Stimulated activated CD4-positive, alpha-beta T cell treated with anti-CD3 and anti-CD28 coated beads, Interleukin-4, amount 100 ng/mL, for 4 hours (primary cell): Measurements from ENCODE around the gene MPC1.

Experiments
- DNase-seq, 2 experiments: peaks; one replicate each; pipeline ENCODE4 v3.0.0-alpha.2; 2020

The MPC1 gene

DNA sequence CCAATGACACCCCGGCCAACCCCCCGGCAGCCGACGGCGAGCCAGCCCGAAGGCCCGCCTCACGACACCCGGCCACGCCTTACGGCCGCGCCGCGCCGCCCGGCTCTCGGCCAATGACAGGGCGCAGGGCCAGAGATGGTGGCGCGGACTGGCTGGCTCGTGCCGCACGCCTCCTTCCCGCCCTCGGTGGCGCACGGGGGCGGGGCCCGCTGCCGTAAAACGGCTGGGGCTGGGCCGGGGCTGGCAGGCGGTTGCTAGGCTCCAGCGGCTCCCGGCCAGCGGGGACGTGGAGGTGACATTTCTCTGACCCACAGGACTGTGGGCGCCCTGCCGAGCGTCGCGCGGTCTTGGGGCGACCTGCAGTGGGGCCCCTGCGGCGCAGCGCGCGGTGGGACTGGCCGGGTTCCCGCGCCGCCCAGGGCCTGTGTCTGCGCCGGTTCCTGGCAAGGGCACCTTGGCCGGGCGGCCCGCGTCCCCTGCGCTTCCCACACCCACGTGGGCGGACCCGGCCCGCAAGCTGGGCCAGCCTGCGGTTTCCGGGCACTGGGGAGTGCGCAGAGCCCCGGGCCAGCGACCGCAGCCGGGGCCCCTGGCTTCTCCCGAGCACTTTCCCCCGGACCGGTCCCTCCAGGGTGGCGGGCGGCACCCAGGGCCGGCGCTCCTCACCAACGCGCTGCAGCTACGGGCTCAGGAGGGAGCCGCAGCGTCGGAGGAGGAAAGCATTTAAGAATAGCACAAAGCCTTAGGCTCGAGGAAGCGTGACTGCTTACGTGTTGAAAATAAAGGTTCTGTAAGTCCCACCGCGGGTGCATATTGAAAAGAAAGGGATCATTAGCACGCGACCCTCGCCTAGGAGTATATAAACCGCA, at the start of gene MPC1:
TSS of gene MPC1 (minus strand) at position 8 of the 869 bp plus-strand sequence. CDS start 64 bp downstream, outside the sequence.
- DNase-seq, result peak; percentile 92 to 94

DNA sequence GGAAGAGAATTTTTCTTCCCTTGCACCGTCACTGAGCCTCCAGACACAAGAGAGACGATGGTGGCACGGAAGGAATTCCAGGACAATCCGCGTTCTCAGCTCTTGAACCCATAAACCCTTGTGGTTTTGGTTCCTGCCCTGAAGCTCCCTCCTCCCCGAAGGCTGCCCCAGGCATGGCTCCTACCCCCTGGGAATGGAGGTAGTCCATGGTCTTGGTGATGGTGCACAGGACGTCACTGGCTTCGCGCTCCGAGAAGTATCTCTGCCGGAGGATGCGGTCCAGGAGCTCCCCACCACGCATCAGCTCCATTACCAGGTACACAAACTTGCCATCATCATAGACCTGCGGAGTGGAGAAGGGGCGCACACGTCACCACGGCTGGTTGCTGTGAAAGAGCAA, 47.5 kb upstream of the MPC1 start:
- no peak for DNase-seq

- DNase-seq, result no peak
Observed at GRCh38 chr6:166424431-166424830, 41.7 kb upstream of the MPC1 start.

DNA sequence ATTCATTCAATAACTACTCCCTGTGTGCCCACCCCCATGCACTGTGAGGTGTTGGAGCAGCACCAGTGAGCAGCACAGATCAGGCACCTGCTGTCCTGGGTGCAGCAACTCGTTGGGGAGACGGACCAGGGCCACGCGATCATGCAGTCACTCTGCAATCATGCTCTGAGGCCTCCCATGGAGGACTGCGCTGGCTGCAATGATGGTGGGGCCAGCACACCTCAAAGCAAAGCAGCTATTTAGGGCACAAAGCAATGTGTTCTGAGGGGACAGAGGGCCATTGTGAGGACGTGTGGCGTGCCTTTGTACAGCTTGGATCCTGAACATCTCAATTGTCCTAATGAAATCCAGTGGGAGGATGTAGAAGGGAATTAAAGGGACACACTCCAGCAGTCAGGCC, 41.0 kb upstream of the MPC1 start:
- no peak for DNase-seq

DNA sequence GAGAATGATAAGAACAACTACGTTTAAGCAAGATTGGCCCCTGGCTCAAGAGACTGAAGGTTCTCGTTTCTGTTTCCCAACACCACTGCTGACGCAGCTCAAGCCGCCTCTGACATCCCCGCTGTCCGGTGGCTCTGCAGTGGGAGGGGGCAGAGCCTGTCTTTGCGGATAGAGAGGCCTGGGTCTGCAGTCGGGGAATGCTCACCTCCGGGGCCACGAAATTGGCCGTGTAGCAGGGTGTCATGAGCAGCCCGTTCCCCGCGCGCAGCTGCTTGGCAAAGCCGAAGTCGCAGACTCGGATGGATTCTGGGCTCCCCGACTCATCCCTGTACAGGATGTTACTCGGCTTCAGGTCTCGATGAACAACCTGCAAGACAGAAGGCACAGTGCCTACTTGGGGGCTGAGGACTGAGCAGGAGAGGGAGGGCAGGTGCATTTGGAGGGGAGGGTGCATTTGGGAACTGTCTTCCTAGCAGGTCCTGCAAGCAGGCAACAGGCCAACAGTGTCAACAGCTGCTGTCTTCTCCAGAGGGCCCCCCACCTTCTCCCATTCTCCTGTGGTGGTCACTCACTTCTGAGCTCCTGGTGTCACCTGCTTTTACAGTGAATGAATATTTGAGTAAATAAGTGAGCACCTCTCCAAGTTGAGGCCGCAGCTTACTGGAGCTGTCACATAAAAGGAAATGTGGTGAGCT, 40.5 kb upstream of the MPC1 start:
- DNase-seq, result no peak

DNA sequence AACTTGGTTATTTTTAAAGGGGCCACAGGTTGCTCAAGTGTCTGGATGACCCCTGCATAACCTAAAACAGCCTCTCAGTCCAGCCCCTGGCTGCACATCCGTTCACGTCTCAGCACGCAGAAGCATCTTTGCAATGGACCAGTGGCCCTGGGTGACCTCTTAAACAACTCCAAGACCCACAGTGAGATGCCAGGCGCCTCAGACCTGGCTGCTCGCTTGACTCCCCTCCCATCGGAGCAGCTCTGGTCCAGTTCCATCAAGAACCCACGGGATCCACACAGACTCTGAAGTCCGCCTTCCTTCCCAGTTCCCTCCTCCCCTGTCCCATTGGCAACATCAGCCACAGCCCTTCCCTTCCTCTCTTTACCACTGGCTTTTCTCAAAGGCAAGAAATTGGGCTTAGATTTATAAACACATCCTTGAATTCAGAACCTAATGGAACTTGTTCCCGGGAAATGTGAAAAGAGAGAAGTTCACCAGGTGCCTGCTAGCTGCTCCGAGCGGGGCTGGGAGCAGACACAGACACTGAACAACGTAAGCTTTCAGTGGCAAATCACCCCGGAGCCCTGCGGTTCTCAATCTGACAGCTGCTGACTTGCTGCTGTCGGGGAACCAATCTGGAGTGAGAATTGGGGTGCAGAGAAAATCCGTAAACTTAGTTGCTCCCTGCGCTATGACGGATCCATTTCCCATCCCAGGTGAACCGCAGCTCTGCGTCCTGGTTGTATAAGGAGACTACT, 39.6 kb upstream of the MPC1 start:
- no peak for DNase-seq

GRCh38 chr6:166420351-166420750, 37.6 kb upstream of the MPC1 start:
- no peak for DNase-seq

DNA sequence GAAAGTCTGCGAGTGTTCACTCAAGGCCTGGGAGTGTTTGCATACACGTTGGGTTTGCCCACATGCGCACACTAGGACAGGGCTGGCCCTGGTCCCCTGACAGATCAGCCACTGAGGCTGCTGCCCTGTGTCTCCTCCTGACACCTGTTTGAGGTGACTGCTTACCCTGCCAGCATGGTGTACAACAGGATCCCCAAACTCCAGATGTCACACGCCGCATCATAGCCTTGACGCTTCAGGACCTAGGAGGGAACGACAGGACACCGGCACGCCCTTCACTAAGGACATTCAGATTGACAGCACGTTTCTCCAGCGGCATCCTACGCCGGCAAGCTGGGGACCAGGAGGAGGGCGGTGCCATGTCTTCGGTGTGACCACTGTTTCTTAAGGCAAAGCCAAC, 37.0 kb upstream of the MPC1 start:
- no peak for DNase-seq

- peak; percentile 19 to 64 for DNase-seq
Observed at GRCh38 chr6:166419286-166419685, 36.5 kb upstream of the MPC1 start.

GRCh38 chr6:166418691-166419143, 36.0 kb upstream of the MPC1 start:
- DNase-seq, result peak in 1 of 2 experiments; percentile 31

GRCh38 chr6:166417285-166417691, 34.5 kb upstream of the MPC1 start:
- DNase-seq, result peak in 1 of 2 experiments; percentile 34

GRCh38 chr6:166415833-166416347, 33.1 kb upstream of the MPC1 start:
- no peak for DNase-seq

- no peak for DNase-seq
Observed at GRCh38 chr6:166415306-166415705, 32.6 kb upstream of the MPC1 start.

GRCh38 chr6:166413491-166413951, 30.8 kb upstream of the MPC1 start:
- DNase-seq, result peak in 1 of 2 experiments; percentile 19

DNA sequence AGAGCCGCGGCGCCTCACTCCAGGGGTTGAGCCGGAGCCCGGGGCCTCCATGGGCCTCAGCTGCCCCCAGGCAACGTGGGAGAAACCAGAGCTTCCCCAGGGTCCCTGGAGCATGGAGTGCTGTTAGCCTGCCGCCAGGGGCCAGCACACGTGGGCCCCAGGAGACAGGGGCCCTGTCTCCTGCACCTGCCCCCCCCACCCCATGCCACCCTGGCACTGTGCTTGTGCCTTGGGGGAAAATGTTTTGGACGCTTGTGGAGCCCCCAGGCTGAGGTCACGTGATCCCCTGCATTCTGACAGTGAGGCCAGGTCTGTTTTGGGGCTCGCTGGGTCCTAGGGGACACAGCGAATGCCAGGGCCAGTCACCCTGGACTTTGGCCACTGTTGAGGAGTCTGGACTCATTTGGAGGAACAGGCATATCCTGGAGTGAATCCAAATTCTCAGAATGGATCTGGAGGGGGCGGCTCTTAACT, 30.2 kb upstream of the MPC1 start:
- no peak for DNase-seq

DNA sequence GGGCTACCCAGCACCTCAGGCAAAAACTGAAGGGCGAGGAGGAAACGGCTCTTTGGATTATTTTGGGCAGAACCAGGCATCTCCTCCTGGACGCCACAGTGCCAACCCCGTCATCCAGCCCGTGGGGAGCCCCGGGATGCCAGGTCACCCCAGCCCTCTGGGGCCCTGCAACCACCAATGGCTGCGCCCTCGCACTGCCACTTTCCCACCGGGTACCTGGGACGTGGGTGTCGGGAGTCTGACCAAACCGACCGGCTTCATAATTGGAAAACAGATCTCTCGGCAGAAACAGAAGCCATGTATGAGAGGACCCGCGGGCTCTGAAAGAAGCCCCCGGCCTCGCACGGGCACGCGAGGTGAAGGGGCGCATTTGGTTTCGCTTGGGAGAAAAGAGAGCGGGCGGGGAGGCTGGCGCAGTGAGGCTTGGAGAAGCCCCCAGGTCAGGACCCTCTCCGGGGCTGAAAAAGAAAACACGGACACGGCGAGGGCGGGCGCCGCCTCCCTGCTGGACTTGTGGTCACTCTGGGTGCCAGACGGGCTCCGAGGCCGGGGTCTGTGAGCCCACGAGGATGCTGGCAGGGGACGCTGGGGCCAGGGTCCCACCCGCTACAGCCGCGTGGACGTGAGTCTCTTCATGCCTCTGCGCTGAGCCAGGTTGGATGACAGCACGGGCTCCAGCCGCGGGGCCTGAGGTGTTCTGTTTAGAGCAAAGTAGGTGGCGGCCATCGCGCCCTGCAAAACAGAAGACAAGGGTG, 29.6 kb upstream of the MPC1 start:
- no peak for DNase-seq

DNA sequence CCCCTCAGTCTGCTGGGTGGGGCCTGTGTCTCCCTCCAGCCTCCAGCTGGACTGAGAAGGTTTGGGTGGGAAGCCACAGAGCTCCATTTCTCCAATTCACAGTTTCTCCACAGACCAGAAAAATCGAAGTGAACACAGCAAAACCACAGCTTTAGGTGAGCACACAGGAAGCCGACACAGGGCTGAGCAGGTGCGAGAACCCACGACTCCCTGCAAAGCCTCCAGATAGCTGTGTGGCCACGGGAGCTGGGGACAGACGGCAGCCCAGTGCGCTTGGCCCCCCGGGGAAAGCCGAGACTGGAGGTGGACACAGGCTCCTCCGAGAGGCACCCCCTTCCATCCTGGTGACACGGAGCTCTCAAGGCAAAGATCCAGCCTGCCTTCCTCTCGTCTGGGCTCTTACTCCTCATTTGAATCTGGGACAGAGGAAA, 29.0 kb upstream of the MPC1 start:
- no peak for DNase-seq

DNA sequence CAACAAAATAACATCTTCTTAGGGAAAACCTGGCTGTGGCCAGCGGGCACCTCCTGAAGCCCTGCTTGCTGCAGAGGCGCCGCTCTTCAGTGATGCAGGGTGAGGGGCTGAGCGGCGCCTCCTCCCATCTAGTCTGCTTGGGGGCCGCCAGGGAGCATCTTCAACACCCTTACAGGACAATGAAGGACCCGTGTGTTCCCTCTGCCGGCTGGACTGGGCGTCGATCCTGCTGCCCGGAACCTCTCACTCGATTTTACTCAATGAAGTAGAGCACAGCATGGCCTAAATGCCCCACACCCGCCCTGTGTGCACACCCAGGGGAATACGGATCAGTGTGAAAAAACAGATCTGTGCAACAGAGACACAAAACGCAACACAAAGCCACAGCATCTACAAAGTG, 28.5 kb upstream of the MPC1 start:
- no peak for DNase-seq

DNA sequence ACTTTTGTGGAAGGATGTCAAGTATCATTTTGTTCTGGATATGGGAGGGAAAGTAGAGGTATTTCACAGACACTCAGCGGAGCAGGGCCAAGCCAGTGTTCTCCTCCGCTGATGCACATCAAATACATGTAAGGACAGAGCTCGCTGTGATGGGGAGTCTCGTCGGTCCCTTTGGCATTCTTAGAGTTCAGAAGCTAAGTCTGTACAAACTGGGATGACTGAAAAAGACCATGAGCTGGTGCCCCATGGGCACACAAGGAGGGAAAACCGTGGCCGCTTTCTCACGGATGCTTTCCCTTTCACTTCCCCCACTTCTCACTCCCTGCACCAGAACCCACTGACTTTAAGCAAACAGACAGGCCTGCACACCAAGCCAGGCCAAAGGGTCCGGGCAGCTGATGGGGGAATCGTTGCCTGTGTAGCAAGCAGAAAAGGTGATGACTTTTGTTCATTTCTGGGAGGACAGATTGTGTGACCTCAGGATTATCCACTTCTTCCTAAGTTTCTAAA, 27.7 kb upstream of the MPC1 start:
- DNase-seq, result no peak

DNA sequence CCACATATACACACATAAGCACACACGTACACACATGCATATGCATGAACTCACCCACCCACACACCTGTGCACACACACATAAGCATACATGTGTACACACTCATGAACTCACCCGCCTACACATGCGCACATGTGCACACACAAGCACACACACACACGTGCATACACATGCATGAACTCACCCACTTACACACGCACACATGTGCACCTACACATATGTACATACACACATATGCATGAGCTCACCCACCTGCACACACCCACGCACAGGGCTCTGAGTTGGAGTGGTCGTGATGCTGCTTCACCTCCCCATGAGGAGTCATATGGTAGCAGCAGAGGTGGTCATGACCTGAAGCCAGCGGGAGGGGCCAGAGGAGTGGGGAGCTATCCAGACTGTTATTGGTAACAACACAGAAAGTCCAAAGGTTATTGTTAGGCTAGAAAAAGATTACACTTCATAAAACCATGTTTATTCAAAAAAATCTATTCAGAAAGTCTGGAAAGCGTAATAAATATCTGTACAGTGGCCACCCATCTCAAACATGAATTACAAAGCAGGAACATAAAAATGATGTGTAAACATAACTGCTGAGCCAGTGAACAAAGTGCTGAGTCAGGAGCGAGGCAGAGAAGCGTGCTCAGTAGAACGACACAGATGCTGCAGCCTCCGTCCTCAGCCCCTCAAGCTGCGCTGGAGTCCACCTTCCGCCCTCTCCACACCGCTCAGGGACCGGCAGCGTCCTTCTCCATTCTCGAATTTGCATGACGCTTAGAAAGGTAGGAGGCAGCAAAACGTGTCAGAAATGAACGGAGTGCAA, 26.4 kb upstream of the MPC1 start:
- DNase-seq, result no peak

DNA sequence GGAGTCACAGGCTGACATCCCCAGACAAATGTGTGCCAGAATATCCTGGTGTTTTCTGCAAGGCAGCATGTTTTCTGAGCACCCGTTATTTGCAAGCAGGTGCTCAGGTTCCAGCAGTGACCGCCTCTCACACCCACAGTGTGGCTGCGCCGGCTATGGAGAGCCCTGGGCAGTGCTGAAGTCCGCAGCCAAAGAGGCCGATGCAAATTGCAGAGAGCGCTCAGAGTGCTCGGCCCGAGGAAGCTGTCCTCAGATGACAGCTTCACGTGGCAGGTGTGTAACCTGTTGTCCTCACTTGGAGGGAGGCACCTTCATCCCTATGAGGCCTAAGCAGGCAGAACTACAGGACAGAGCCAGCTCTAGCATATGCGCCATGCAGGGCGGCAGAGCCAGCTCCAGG, 23.5 kb upstream of the MPC1 start:
- no peak for DNase-seq
